Measurements from ENCODE around the gene TCEAL3. TPM values are rescaled to one million over a fixed set of nuclear protein-coding genes. Genes with fewer than 3 reads are reported as not detected.
A peak's percentile ranks its signal among the peaks of the same experiment; 100 is the strongest.
"Not testable (repeated sequence)": the region's sequence is repeated elsewhere in the genome, so short reads cannot be mapped to it uniquely, and the experiment has no call there.

Gene TCEAL3
- total RNA-seq, 1 donor from 2014 or later: 11.5 TPM

GRCh38 chrX:103626855-103627254 lies 19.1 kb downstream of the TCEAL3 start:
- no peak for DNase-seq

- peak; percentile 23 for DNase-seq
These were observed 20.9 kb downstream of the TCEAL3 start, which contains the start of gene TCEAL1 for GRCh38 chrX:103628386-103629317. TSS of gene TCEAL1 (plus strand) at chrX:103628975. CDS start at chrX:103629917, 942 bp downstream.

GRCh38 chrX:103629318-103630170 lies 21.8 kb downstream of the TCEAL3 start:
- peak; percentile 44 for DNase-seq

GRCh38 chrX:103630171-103630511 lies 22.4 kb downstream of the TCEAL3 start:
- DNase-seq: no peak

GRCh38 chrX:103631145-103631544 lies 23.4 kb downstream of the TCEAL3 start:
- no peak for DNase-seq

- DNase-seq: no peak
These were observed 27.7 kb downstream of the TCEAL3 start for GRCh38 chrX:103635436-103635835.

GRCh38 chrX:103637604-103638338 lies 30.0 kb downstream of the TCEAL3 start:
- DNase-seq: no peak

- peak; percentile 6 for DNase-seq
These were observed 30.9 kb downstream of the TCEAL3 start for GRCh38 chrX:103638479-103639346.

GRCh38 chrX:103640401-103641155 lies 32.8 kb downstream of the TCEAL3 start:
- no peak for DNase-seq

GRCh38 chrX:103644125-103644524 lies 36.4 kb downstream of the TCEAL3 start:
- no peak for DNase-seq

GRCh38 chrX:103647630-103648029 lies 39.9 kb downstream of the TCEAL3 start:
- DNase-seq: no peak

- no peak for DNase-seq
These were observed 43.5 kb downstream of the TCEAL3 start for GRCh38 chrX:103651151-103651773.

- DNase-seq: not testable (repeated sequence)
These were observed 47.7 kb downstream of the TCEAL3 start for GRCh38 chrX:103655230-103656000.

GRCh38 chrX:103656617-103657016 lies 48.9 kb downstream of the TCEAL3 start:
- no peak for DNase-seq

GRCh38 chrX:103657066-103657465 lies 49.3 kb downstream of the TCEAL3 start:
- DNase-seq: not testable (repeated sequence)

- no peak for DNase-seq
These were observed 51.1 kb downstream of the TCEAL3 start for GRCh38 chrX:103658681-103659433.

- not testable (repeated sequence) for DNase-seq
These were observed 51.7 kb downstream of the TCEAL3 start for GRCh38 chrX:103659460-103659859.
